Endothelial cell of umbilical vein (primary cell): Measurements from ENCODE around the gene DCTD. TPM values are rescaled to one million over a fixed set of nuclear protein-coding genes. Genes with fewer than 3 reads are reported as not detected.

Source experiments
- BruUV-seq: library from RNA; stranded (reverse); fragments of 400-500 nt; replicated peaks from 2 replicates; lab custom pipeline; 2021; lab: Mats Ljungman, UMichigan
- CTCF ChIA-PET: fragments of 300-600, 350-600 bp; sonication (Branson Sonifier 250); formaldehyde crosslinking; loops from one replicate; lab custom pipeline; 2021; ENCODE audit warnings: antibody characterized with exemption, inconsistent platforms; lab: Charles Lee
- POLR2A ChIA-PET: fragments of 300-600, 350-600 bp; sonication (Branson Sonifier 250); formaldehyde crosslinking; loops from one replicate; lab custom pipeline; 2021; ENCODE audit warnings: antibody characterized with exemption, inconsistent platforms; lab: Charles Lee
- DNase-seq: peaks from one replicate; pipeline ENCODE4 v3.0.0-alpha.2; 2011; ENCODE audit warnings: low read depth, low spot score
- FAIRE-seq: peaks from 2 replicates; lab custom pipeline; 2011; peaks lifted over from hg19 to GRCh38; lab: Jason Lieb, UNC
- H2AFZ ChIP-seq: 2 replicates; pipeline ENCODE4 v1.6.0; 2012; ENCODE audit warnings: low read depth, low read length, control low read depth, inconsistent platforms
- H3K27ac ChIP-seq: 2 replicates; pipeline ENCODE4 v1.5.1; 2011; ENCODE audit warnings: low read depth, mild to moderate bottlenecking, control low read depth, low read length, moderate library complexity; ENCODE audit not compliant: insufficient read depth
- H3K27me3 ChIP-seq, 2 experiments: 2 replicates each; pipeline versions ENCODE4 v1.6.0 to v1.6.1; 2011; ENCODE audit warnings: low read length in 2 of 2, mixed read lengths in 1 of 2; ENCODE audit not compliant: control insufficient read depth in 2 of 2, insufficient read depth in 2 of 2
- H3K36me3 ChIP-seq, 2 experiments: 2 replicates in 1 of 2; 3 replicates in 1 of 2; pipeline ENCODE4 v1.5.1; 2011; ENCODE audit warnings: low read length in 2 of 2, mild to moderate bottlenecking in 1 of 2, moderate library complexity in 1 of 2; ENCODE audit not compliant: control insufficient read depth in 2 of 2, insufficient read depth in 2 of 2; ENCODE audit errors: extremely low read depth in 1 of 2
- H3K4me1 ChIP-seq: 3 replicates; pipeline ENCODE4 v1.5.1; 2011; ENCODE audit warnings: mild to moderate bottlenecking, low read length; ENCODE audit not compliant: control insufficient read depth, insufficient read depth; ENCODE audit errors: extremely low read depth
- H3K4me2 ChIP-seq: 2 replicates; pipeline ENCODE4 v1.6.1; 2011; ENCODE audit warnings: low read length, control low read depth, mixed read lengths; ENCODE audit not compliant: insufficient read depth
- H3K4me3 ChIP-seq, 3 experiments: fragments of 200-600 bp in 1 of 3; sonication (generic), shearing (Covaris generic) in 1 of 3; replicated peaks in 1 of 3; 2 replicates each; pipeline ENCODE4 v1.5.1; 2011 to 2016; ENCODE audit warnings: control low read depth in 3 of 3, low read length in 3 of 3, mild to moderate bottlenecking in 2 of 3, inconsistent platforms in 1 of 3, low read depth in 1 of 3, moderate library complexity in 1 of 3; ENCODE audit not compliant: insufficient read depth in 1 of 3
- H3K79me2 ChIP-seq: 2 replicates; pipeline ENCODE4 v1.6.0; 2012; ENCODE audit warnings: low read length, inconsistent platforms; ENCODE audit not compliant: control insufficient read depth, insufficient read depth
- H3K9ac ChIP-seq: replicated peaks from 2 replicates; pipeline ENCODE3; 2011; ENCODE audit warnings: low read length, control low read depth; ENCODE audit not compliant: insufficient read depth; ENCODE audit errors: extremely low read depth
- H3K9me1 ChIP-seq: replicated peaks from 3 replicates; pipeline ENCODE4 v1.6.0; 2011; ENCODE audit warnings: mild to moderate bottlenecking, low read length; ENCODE audit not compliant: control insufficient read depth, insufficient read depth; ENCODE audit errors: extremely low read depth
- H3K9me3 ChIP-seq: replicated peaks from 2 replicates; pipeline ENCODE4 v1.5.1; 2012; ENCODE audit warnings: low read length, inconsistent platforms; ENCODE audit not compliant: control insufficient read depth, insufficient read depth
- H4K20me1 ChIP-seq: replicated peaks from 2 replicates; pipeline ENCODE3; 2011; ENCODE audit warnings: mild to moderate bottlenecking, low read length; ENCODE audit not compliant: control insufficient read depth, insufficient read depth; ENCODE audit errors: extremely low read depth
- CTCF ChIP-seq, 2 donors: IDR thresholded peaks; 1 replicate in 1 of 2; 2 replicates in 1 of 2; pipeline ENCODE4 v1.5.1; 2011; ENCODE audit warnings: low read length in 2 of 2, mild to moderate bottlenecking in 2 of 2, moderate library complexity in 2 of 2, control low read depth in 1 of 2, inconsistent platforms in 1 of 2, low read depth in 1 of 2; ENCODE audit not compliant: insufficient read depth in 1 of 2; ENCODE audit errors: extremely low read depth in 1 of 2
- EZH2 ChIP-seq: IDR thresholded peaks from 2 replicates; pipeline ENCODE4 v1.6.1; 2012; ENCODE audit warnings: borderline replicate concordance, low read depth, mild to moderate bottlenecking, moderate library complexity, low read length, inconsistent platforms; ENCODE audit not compliant: severe bottlenecking
- FOS ChIP-seq: IDR thresholded peaks from 2 replicates; pipeline ENCODE4 v1.6.1; 2011; ENCODE audit warnings: mild to moderate bottlenecking, low read length, moderate library complexity, borderline replicate concordance; ENCODE audit not compliant: insufficient read depth
- GATA2 ChIP-seq: IDR thresholded peaks from 2 replicates; pipeline ENCODE4 v1.7.0; 2011; ENCODE audit warnings: low read depth, mild to moderate bottlenecking, moderate library complexity, mixed read lengths, low read length; ENCODE audit not compliant: insufficient read length, insufficient read depth
- JUN ChIP-seq: IDR thresholded peaks from 2 replicates; pipeline ENCODE4 v1.6.1; 2011; ENCODE audit warnings: borderline replicate concordance, low read depth; ENCODE audit not compliant: insufficient read length, insufficient read depth
- MAX ChIP-seq: IDR thresholded peaks from 2 replicates; pipeline ENCODE4 v1.6.1; 2011; ENCODE audit not compliant: insufficient read depth, insufficient read length
- MYC ChIP-seq: IDR thresholded peaks from one replicate; pipeline ENCODE4 v1.6.1; 2011; ENCODE audit warnings: mild to moderate bottlenecking, low read depth, low read length
- POLR2A ChIP-seq: IDR thresholded peaks from 2 replicates; pipeline ENCODE4 v1.6.1; 2012; ENCODE audit warnings: low read depth, mild to moderate bottlenecking, control low read depth, low read length
- dilution Hi-C: fragments of 300-500 bp; cut with MboI; formaldehyde crosslinking; loops from one replicate; pipeline ENCODE4 v1.15.0; 2019; ENCODE audit warnings: low sequenced_read_pairs; ENCODE audit not compliant: extremely low pct_ligation_motif_present
- intact Hi-C: fragments of 100-400 bp; cut with micrococcal nuclease; formaldehyde crosslinking; loops from one replicate; pipeline ENCODE4 v1.10.0; 2022
- polyA plus RNA-seq, 4 experiments: library from polyadenylated mRNA; depleted of rRNA in 3 of 4; stranded (reverse) in 3 of 4; unstranded in 1 of 4; fragments of >200 nt; gene quantifications; 2 replicates each; pipeline versions ENCODE4 v1.2.1 to v1.2.3, GENCODE V29; 2011 to 2012; ENCODE audit warnings: missing spikeins in 1 of 4
- total RNA-seq: library from RNA; stranded (reverse); gene quantifications from 2 replicates; pipeline ENCODE4 v1.2.3, GENCODE V29; 2021

The DCTD gene
- total and polyA plus RNA-seq, 2 donors (not counting 3 experiments of a cell fraction or from before 2014, with no cell fraction given): 105 to 111 TPM

GRCh38 chr4:182905038-182905437, 12.1 kb downstream of the DCTD start:
- no peaks in the 10 kb centered on the region for H3K4me1 ChIP-seq
- BruUV-seq: no TSS peak
- H3K9me3 ChIP-seq: no peaks in the 10 kb centered on the region
- H3K4me3 ChIP-seq: no peak overlapping the region
- no peaks in the 10 kb centered on the region for H4K20me1 ChIP-seq
- ChIA-PET POLR2A (interaction anchor here (0.7 kb wide), 1 partner anchor 375 kb away, joined by 4 read pairs; no protein-coding TSS in a partner anchor), CTCF (interaction anchor here (1.3 to 2.1 kb wide), 2 partner anchors 13 to 168 kb away, joined by 4 to 5 read pairs; no protein-coding TSS in a partner anchor)
- intact Hi-C loops (no loop called here), dilution Hi-C loops (loop anchor here (25.0 kb wide), 1 partner anchor 357 kb away; no protein-coding TSS in a partner anchor)
- no peak overlapping the region for H3K27ac ChIP-seq
- DNase-seq: no peak
- no peak for FAIRE-seq
- peaks cover 2 to 18% of the 10 kb centered on the region in 2 experiments for H3K36me3 ChIP-seq
- no peak overlapping the region for H2AFZ ChIP-seq
- peaks cover 5% of the 10 kb centered on the region for H3K79me2 ChIP-seq
- no peaks in the 10 kb centered on the region for H3K9me1 ChIP-seq
- H3K9ac ChIP-seq: no peak overlapping the region
- TF ChIP-seq FOS: no peak
- no peak for TF ChIP-seq CTCF (IDR thresholded peaks at IDR 0.05; ENCODE audit: extremely low read depth in 1 of 2, insufficient read depth in 1 of 2, low read depth in 1 of 2, low read length in 2 of 2)
- TF ChIP-seq MAX: no peak
- no peak for TF ChIP-seq GATA2
- TF ChIP-seq JUN: no peak
- TF ChIP-seq EZH2: no peak
- TF ChIP-seq POLR2A: no peak
- no peak for TF ChIP-seq MYC
- H3K27me3 ChIP-seq: no peaks in the 10 kb centered on the region
- no peak overlapping the region for H3K4me2 ChIP-seq
